HepG2 (cell line): ENCODE data around the gene GBP3. TPM values are rescaled to one million over a fixed set of nuclear protein-coding genes. Genes with fewer than 3 reads are reported as not detected.
"Not testable (repeated sequence)": the region's sequence is repeated elsewhere in the genome, so short reads cannot be mapped to it uniquely, and the experiment has no call there.

Experiments
- ATAC-seq: fragments of 200-7000 bp; cut with Tn5 transposase; 3 replicates; pipeline ENCODE4 v1.9.1; 2020; ENCODE audit warnings: mild to moderate bottlenecking, moderate library complexity
- BruUV-seq: library from RNA; stranded (reverse); fragments of 400-500 nt; replicated peaks from 2 replicates; lab custom pipeline; 2021; lab: Mats Ljungman, UMichigan
- CTCF ChIA-PET: fragments of 300-600 bp; formaldehyde crosslinking; extraction: SDS; loops from one replicate; lab custom pipeline; 2021; ENCODE audit warnings: low total read pairs, inconsistent platforms, low intra/inter-chr PET ratio; lab: Yijun Ruan, JAX
- POLR2A ChIA-PET: fragments of 350-600 bp; sonication (Branson Sonifier 250); formaldehyde crosslinking; loops from one replicate; lab custom pipeline; 2020; ENCODE audit warnings: antibody characterized with exemption, inconsistent platforms; lab: Yijun Ruan, JAX
- DNase-seq: peaks from one replicate; pipeline ENCODE4 v3.0.0-alpha.2; 2015; ENCODE audit warnings: low spot score
- FAIRE-seq: peaks from 3 replicates; lab custom pipeline; 2011; peaks lifted over from hg19 to GRCh38; lab: Jason Lieb, UNC
- H2AFZ ChIP-seq: one replicate; pipeline ENCODE4 v1.6.1; 2011; ENCODE audit warnings: low read length, inconsistent platforms
- H3K27ac ChIP-seq: fragments of 300-600 bp; 3 replicates; pipeline ENCODE4 v1.8.0; 2011; ENCODE audit warnings: mixed run types, mild to moderate bottlenecking, mixed read lengths, low read length, inconsistent platforms; ENCODE audit not compliant: insufficient read depth; ENCODE audit errors: extremely low read length
- H3K27me3 ChIP-seq, 2 experiments: fragments of 200-600 bp in 1 of 2; 2 replicates in 1 of 2; 3 replicates in 1 of 2; pipeline versions ENCODE4 v1.6.0 to v1.8.0; 2011; ENCODE audit warnings: low read length in 2 of 2, mild to moderate bottlenecking in 2 of 2, moderate library complexity in 2 of 2, inconsistent platforms in 1 of 2; ENCODE audit not compliant: insufficient read depth in 2 of 2, control insufficient read depth in 1 of 2
- H3K36me3 ChIP-seq, 2 experiments: fragments of 200-600 bp in 1 of 2; replicated peaks in 1 of 2; 2 replicates in 1 of 2; 3 replicates in 1 of 2; pipeline versions ENCODE4 v1.5.1 to v1.8.0; 2011; ENCODE audit warnings: low read length in 2 of 2, inconsistent platforms in 1 of 2; ENCODE audit not compliant: insufficient read depth in 2 of 2, control insufficient read depth in 1 of 2
- H3K4me1 ChIP-seq: 2 replicates; pipeline ENCODE4 v1.5.1; 2012; ENCODE audit warnings: low read length, inconsistent platforms; ENCODE audit not compliant: insufficient read depth
- H3K4me2 ChIP-seq: 2 replicates; pipeline ENCODE4 v1.6.0; 2011; ENCODE audit warnings: low read depth, low read length, inconsistent platforms
- H3K4me3 ChIP-seq, 3 experiments: fragments of 200-600 bp in 1 of 3; sonication (generic), shearing (Covaris generic) in 1 of 3; replicated peaks in 1 of 3; 2 replicates each; pipeline ENCODE4 v1.5.1; 2011 to 2016; ENCODE audit warnings: low read length in 3 of 3, inconsistent platforms in 2 of 3, low read depth in 2 of 3, mild to moderate bottlenecking in 2 of 3, control low read depth in 1 of 3, mixed read lengths in 1 of 3; ENCODE audit not compliant: insufficient read depth in 1 of 3
- H3K79me2 ChIP-seq: one replicate; pipeline ENCODE4 v1.6.1; 2011; ENCODE audit warnings: low read length, inconsistent platforms; ENCODE audit not compliant: insufficient read depth
- H3K9ac ChIP-seq: 2 replicates; pipeline ENCODE4 v1.6.0; 2011; ENCODE audit warnings: mild to moderate bottlenecking, low read depth, low read length, inconsistent platforms; ENCODE audit not compliant: insufficient read depth
- H3K9me3 ChIP-seq: 2 replicates; pipeline ENCODE4 v1.5.1; 2012; ENCODE audit warnings: mild to moderate bottlenecking, low read length
- H4K20me1 ChIP-seq: 2 replicates; pipeline ENCODE4 v1.6.0; 2011; ENCODE audit warnings: inconsistent platforms, mild to moderate bottlenecking, low read length, moderate library complexity; ENCODE audit not compliant: insufficient read depth
- FOSL1 ChIP-seq: sonication (generic); formaldehyde crosslinking; IDR thresholded peaks from 2 replicates; pipeline ENCODE4 v1.9.0; 2021; ENCODE audit warnings: missing genetic modification reagents, borderline replicate concordance
- KLF12 ChIP-seq: sonication (generic); formaldehyde crosslinking; IDR thresholded peaks from 2 replicates; pipeline ENCODE4 v1.4.0; 2020; ENCODE audit warnings: missing genetic modification reagents, borderline replicate concordance
- MLXIP ChIP-seq: sonication (generic); formaldehyde crosslinking; IDR thresholded peaks from 2 replicates; pipeline ENCODE4 v1.9.0; 2021; ENCODE audit warnings: missing genetic modification reagents, borderline replicate concordance
- POLR2G ChIP-seq: fragments of 200-400 bp; formaldehyde crosslinking; IDR thresholded peaks from 2 replicates; pipeline ENCODE4 v1.6.1; 2018; ENCODE audit warnings: mild to moderate bottlenecking, low read depth, low read length, moderate library complexity
- RFX1 ChIP-seq: fragments of 450-650 bp; IDR thresholded peaks from 2 replicates; pipeline ENCODE4 v1.6.1; 2017
- SNAPC4 ChIP-seq: sonication (generic); formaldehyde crosslinking; IDR thresholded peaks from 2 replicates; pipeline ENCODE4 v1.4.0; 2020; ENCODE audit warnings: mild to moderate bottlenecking, missing genetic modification reagents
- ZNF143 ChIP-seq: sonication (generic); formaldehyde crosslinking; IDR thresholded peaks from 2 replicates; pipeline ENCODE4 v1.4.0; 2020; ENCODE audit warnings: missing genetic modification reagents
- ZNF343 ChIP-seq: sonication (generic); formaldehyde crosslinking; IDR thresholded peaks from 2 replicates; pipeline ENCODE4 v1.4.0; 2020; ENCODE audit warnings: mild to moderate bottlenecking, missing genetic modification reagents
- ZNF83 ChIP-seq: sonication (generic); formaldehyde crosslinking; IDR thresholded peaks from 2 replicates; pipeline ENCODE4 v1.4.0; 2020; ENCODE audit warnings: missing genetic modification reagents, mild to moderate bottlenecking, borderline replicate concordance
- in situ Hi-C: cut with HindIII; loops from 2 replicates; pipeline ENCODE4 v1.10.0; 2017; ENCODE audit warnings: low pct_unique_long_range_greater_than_20kb; ENCODE audit not compliant: extremely low pct_ligation_motif_present
- intact Hi-C: fragments of 100-400 bp; cut with micrococcal nuclease; formaldehyde crosslinking; loops from one replicate; pipeline ENCODE4 v1.10.0; 2022; ENCODE audit not compliant: unreplicated experiment
- polyA plus RNA-seq, 8 experiments: library from polyadenylated mRNA; depleted of rRNA in 3 of 8; stranded (reverse) in 7 of 8; unstranded in 1 of 8; fragments of >200 nt; fragmentation: Illumina TruSeq in 4 of 8; extraction: Trizol in 4 of 8; gene quantifications; 2 replicates each; pipeline versions ENCODE4 v1.2.1 to v1.2.3, GENCODE V29; 2011 to 2016; ENCODE audit warnings: low read depth in 4 of 8, missing spikeins in 1 of 8, mixed read lengths in 1 of 8; ENCODE audit not compliant: insufficient read depth in 1 of 8
- total RNA-seq, 5 experiments: library from RNA; depleted of rRNA; stranded (reverse); fragments of >200 nt; fragmentation: Illumina TruSeq; extraction: Trizol; gene quantifications; 2 replicates each; pipeline ENCODE4 v1.2.3, GENCODE V29; 2016; ENCODE audit warnings: low read depth in 1 of 5
- TF ChIP-seq, protein P1 (sequence below): sonication (generic); formaldehyde crosslinking; IDR thresholded peaks from 2 replicates; pipeline ENCODE4 v1.4.0; 2020; ENCODE audit warnings: mild to moderate bottlenecking, low read depth, missing genetic modification reagents

Gene GBP3
- total and polyA plus RNA-seq, 2 of the 13 experiments (the other 11 are each of a cell fraction or from before 2014, with no cell fraction given), result 0.16 to 0.46 TPM

GRCh38 chr1:89005286-89006151, 17.1 kb downstream of the GBP3 start (continued):
- TF ChIP-seq ZNF143 (CRISPR knock-in tag), result no peak
- TF ChIP-seq KLF12 (CRISPR knock-in tag), result no peak
- TF ChIP-seq MLXIP (CRISPR knock-in tag), result no peak
- no peak for TF ChIP-seq ZNF343 (CRISPR knock-in tag)
- no peak for TF ChIP-seq SNAPC4 (CRISPR knock-in tag)
- no peak for TF ChIP-seq RFX1
- TF ChIP-seq, protein P1, sequence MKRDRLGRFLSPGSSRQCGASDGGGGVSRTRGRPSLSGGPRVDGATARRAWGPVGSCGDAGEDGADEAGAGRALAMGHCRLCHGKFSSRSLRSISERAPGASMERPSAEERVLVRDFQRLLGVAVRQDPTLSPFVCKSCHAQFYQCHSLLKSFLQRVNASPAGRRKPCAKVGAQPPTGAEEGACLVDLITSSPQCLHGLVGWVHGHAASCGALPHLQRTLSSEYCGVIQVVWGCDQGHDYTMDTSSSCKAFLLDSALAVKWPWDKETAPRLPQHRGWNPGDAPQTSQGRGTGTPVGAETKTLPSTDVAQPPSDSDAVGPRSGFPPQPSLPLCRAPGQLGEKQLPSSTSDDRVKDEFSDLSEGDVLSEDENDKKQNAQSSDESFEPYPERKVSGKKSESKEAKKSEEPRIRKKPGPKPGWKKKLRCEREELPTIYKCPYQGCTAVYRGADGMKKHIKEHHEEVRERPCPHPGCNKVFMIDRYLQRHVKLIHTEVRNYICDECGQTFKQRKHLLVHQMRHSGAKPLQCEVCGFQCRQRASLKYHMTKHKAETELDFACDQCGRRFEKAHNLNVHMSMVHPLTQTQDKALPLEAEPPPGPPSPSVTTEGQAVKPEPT, result no peak
- no peak for TF ChIP-seq ZNF83 (CRISPR knock-in tag)
- TF ChIP-seq POLR2G, result no peak
- no peak for TF ChIP-seq FOSL1 (CRISPR knock-in tag)

DNA sequence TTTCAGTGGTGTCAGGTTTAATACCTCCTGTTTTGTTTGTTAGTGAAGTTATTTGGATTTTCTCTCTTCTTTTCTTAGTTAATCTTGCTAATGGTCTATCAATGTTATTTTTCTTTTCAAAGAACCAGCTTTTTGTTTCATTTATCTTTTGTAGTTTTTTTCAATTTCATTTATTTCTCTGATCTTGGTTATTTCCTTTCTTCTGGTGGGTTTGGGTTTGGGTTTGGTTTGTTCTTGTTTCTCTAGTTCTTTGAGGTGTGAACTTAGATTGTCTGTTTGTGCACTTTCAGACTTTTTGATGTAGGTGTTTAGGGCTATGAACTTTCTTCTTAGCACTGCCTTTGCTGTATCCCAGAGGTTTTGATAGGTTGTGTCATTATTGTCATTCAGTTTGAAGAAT, 20.5 kb downstream of the GBP3 start:
- in situ Hi-C loops, result loop anchor here (25.0 kb wide), 1 partner anchor 460 kb away; no protein-coding TSS in a partner anchor
- H3K27me3 ChIP-seq, H2AFZ ChIP-seq, H3K79me2 ChIP-seq, H3K4me3 ChIP-seq, CTCF ChIA-PET, BruUV-seq, H3K27ac ChIP-seq, POLR2A ChIA-PET, intact Hi-C loops, H3K9ac ChIP-seq, H3K9me3 ChIP-seq, H3K4me2 ChIP-seq, H3K4me1 ChIP-seq, ATAC-seq, DNase-seq, FAIRE-seq, H4K20me1 ChIP-seq, H3K36me3 ChIP-seq: not testable (repeated sequence)
